Measurements from ENCODE around the gene HS6ST1.

DNA sequence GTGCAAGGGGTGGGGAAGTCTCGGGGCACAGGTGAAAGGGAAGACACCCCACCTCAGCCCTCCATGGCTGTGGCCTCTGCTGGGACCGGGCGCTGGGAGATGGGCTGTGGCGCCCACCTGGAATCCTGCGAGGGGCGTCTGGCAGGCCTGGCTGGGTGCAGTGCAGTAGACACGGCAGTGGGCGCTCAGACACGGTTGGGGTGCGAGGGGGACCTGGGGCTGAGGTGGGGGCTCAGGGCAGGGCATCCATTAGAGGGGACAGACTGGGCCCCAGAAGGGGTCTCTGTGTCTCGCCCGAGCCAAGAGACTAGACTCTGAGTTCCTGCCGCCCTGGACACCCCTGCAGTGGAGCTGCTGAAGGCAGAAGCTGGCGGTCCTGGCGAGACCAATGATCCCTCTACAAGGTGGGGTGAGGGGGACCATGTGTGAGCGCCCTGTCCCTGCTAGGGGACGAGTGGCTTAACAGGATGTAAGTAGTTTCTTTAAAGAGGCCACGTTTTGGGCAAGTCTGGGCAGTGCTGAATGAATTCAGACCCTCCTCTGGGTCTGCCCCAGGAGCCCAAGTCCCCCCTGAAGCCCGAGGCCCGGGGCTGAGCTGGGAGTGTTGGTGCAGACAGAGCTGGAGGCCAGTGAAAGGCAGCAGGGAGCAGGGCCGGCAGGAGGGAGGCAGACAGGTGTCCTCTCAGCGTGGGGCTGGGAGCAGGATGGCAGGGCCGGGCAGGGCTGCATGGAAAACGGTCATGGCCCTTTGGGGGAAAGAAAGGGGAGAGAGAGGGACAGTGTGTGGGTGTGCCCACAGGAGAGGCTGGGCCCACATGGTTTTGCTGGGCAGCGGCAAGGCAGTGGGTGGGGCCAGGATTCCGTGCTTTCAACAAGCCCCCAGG lies 57.2 kb downstream of the HS6ST1 start:
- TF ChIP-seq, protein P1, sequence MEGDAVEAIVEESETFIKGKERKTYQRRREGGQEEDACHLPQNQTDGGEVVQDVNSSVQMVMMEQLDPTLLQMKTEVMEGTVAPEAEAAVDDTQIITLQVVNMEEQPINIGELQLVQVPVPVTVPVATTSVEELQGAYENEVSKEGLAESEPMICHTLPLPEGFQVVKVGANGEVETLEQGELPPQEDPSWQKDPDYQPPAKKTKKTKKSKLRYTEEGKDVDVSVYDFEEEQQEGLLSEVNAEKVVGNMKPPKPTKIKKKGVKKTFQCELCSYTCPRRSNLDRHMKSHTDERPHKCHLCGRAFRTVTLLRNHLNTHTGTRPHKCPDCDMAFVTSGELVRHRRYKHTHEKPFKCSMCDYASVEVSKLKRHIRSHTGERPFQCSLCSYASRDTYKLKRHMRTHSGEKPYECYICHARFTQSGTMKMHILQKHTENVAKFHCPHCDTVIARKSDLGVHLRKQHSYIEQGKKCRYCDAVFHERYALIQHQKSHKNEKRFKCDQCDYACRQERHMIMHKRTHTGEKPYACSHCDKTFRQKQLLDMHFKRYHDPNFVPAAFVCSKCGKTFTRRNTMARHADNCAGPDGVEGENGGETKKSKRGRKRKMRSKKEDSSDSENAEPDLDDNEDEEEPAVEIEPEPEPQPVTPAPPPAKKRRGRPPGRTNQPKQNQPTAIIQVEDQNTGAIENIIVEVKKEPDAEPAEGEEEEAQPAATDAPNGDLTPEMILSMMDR (conservative IDR thresholded peaks at IDR 0.05; ENCODE audit: low read length), result no peak
- TF ChIP-seq EZH2phosphoT487 (IDR thresholded peaks at IDR 0.05; ENCODE audit: borderline replicate concordance, low read depth, low read length), result no peak
